Kidney (tissue), 14 donors: Measurements from ENCODE around the gene ALKBH5. TPM values are rescaled to one million over a fixed set of nuclear protein-coding genes. Genes with fewer than 3 reads are reported as not detected.

Source experiments
- DNase-seq, 5 donors: peaks; one replicate each; pipeline ENCODE4 v3.0.0-alpha.2; 2013 to 2020
- FAIRE-seq: peaks from 2 replicates; lab custom pipeline; 2012; peaks lifted over from hg19 to GRCh38; lab: Jason Lieb, UNC
- H3K27ac ChIP-seq, 2 donors: one replicate each; pipeline ENCODE4 v1.7.0; 2013; ENCODE audit warnings: low read depth in 2 of 2, low read length in 2 of 2, inconsistent platforms in 1 of 2
- H3K27me3 ChIP-seq: one replicate; pipeline ENCODE4 v1.7.1; 2013; ENCODE audit warnings: low read length, inconsistent platforms; ENCODE audit not compliant: control insufficient read depth, insufficient read depth
- H3K36me3 ChIP-seq, 3 donors: one replicate each; pipeline versions ENCODE4 v1.7.0 to v1.7.1; 2013; ENCODE audit warnings: low read length in 3 of 3, control low read depth in 1 of 3, inconsistent platforms in 1 of 3; ENCODE audit not compliant: insufficient read depth in 3 of 3, control insufficient read depth in 2 of 3
- H3K4me1 ChIP-seq, 3 donors: one replicate each; pipeline versions ENCODE4 v1.7.0 to v1.7.1; 2013; ENCODE audit warnings: low read length in 3 of 3, inconsistent platforms in 1 of 3, low read depth in 1 of 3; ENCODE audit not compliant: control insufficient read depth in 2 of 3, insufficient read depth in 2 of 3
- H3K4me3 ChIP-seq, 3 donors: one replicate each; pipeline versions ENCODE4 v1.7.0 to v1.8.1; 2013; ENCODE audit warnings: low read length in 3 of 3, control low read depth in 1 of 3, inconsistent platforms in 1 of 3
- H3K9ac ChIP-seq, 3 donors: one replicate each; pipeline versions ENCODE4 v1.7.0 to v1.7.1; 2013; ENCODE audit warnings: low read length in 3 of 3, control low read depth in 1 of 3, inconsistent platforms in 1 of 3
- H3K9me3 ChIP-seq, 3 donors: one replicate each; pipeline versions ENCODE4 v1.7.0 to v1.7.1; 2013; ENCODE audit warnings: low read length in 3 of 3, control low read depth in 1 of 3, inconsistent platforms in 1 of 3; ENCODE audit not compliant: control insufficient read depth in 2 of 3, insufficient read depth in 1 of 3
- intact Hi-C: fragments of 100-400 bp; cut with DNase I; formaldehyde crosslinking; loops from one replicate; pipeline ENCODE4 v1.11.1; 2022
- polyA plus RNA-seq: library from polyadenylated mRNA; stranded (reverse); fragments of 350-450 nt; fragmentation: Illumina TruSeq; extraction: RNeasy Lipid Tissue Mini Kit (QIAGEN cat#74804); gene quantifications from one replicate; pipeline ENCODE4 v1.2.3, GENCODE V29; 2014; ENCODE audit warnings: low read depth, low replicate concordance; ENCODE audit not compliant: insufficient read depth
- total RNA-seq: library from RNA; stranded (reverse); fragmentation: NEBNext Ultra II Directional; extraction: Animal tissue kit (Norgen Biotek cat#: 25700); gene quantifications from one replicate; pipeline ENCODE4 v1.2.1, GENCODE V29; 2021
- TF ChIP-seq, protein P1 (sequence below): IDR thresholded peaks from 3 replicates; pipeline ENCODE4 v1.5.1; 2012; ENCODE audit warnings: mild to moderate bottlenecking, moderate library complexity, borderline replicate concordance; ENCODE audit not compliant: insufficient read depth; ENCODE audit errors: extremely low read depth
- donor health status: control.
- donor health status: control.
- donor health status: control.
- donor health status: control.
- donor health status: control.
- donor health status: DM: yes; HTN: yes; CAD: no.
- donor health status: Normal renal cell carcinoma (clear cell type).

ALKBH5 gene
- total and polyA plus RNA-seq, 2 donors from 2014 or later = 67.1 to 94.4 TPM

DNA sequence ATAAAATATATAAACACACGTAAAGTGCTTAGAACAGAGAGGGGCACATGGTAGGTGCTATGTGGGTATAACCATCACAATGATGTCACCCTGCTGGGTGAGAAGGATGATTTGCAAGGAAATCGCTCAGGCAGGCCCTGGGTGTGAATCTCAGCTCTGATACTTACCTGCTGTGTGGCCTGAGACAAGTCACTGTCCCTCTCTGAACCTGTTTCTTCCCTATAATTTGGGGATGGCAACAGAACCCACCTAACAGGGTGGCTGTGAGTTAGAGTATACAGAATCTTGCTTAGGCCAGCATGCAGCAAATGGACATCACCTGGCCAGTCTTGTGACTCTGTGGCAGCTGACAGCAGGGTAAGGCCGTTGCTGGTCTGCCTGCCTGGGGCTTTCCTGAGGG, 36.6 kb upstream of the ALKBH5 start:
- H3K36me3 ChIP-seq = no peaks in the 10 kb centered on the region
- H3K9me3 ChIP-seq = no peaks in the 10 kb centered on the region
- intact Hi-C loops = no loop called here
- H3K4me1 ChIP-seq = peaks cover 0 to 3% (median 0%) of the 10 kb centered on the region in 3 donors
- TF ChIP-seq, protein P1, sequence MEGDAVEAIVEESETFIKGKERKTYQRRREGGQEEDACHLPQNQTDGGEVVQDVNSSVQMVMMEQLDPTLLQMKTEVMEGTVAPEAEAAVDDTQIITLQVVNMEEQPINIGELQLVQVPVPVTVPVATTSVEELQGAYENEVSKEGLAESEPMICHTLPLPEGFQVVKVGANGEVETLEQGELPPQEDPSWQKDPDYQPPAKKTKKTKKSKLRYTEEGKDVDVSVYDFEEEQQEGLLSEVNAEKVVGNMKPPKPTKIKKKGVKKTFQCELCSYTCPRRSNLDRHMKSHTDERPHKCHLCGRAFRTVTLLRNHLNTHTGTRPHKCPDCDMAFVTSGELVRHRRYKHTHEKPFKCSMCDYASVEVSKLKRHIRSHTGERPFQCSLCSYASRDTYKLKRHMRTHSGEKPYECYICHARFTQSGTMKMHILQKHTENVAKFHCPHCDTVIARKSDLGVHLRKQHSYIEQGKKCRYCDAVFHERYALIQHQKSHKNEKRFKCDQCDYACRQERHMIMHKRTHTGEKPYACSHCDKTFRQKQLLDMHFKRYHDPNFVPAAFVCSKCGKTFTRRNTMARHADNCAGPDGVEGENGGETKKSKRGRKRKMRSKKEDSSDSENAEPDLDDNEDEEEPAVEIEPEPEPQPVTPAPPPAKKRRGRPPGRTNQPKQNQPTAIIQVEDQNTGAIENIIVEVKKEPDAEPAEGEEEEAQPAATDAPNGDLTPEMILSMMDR = no peak
- H3K27ac ChIP-seq = no peak overlapping the region
- FAIRE-seq (no peak), DNase-seq (no peak)
- H3K27me3 ChIP-seq = no peaks in the 10 kb centered on the region
- no peak overlapping the region for H3K9ac ChIP-seq
- H3K4me3 ChIP-seq = no peak overlapping the region

DNA sequence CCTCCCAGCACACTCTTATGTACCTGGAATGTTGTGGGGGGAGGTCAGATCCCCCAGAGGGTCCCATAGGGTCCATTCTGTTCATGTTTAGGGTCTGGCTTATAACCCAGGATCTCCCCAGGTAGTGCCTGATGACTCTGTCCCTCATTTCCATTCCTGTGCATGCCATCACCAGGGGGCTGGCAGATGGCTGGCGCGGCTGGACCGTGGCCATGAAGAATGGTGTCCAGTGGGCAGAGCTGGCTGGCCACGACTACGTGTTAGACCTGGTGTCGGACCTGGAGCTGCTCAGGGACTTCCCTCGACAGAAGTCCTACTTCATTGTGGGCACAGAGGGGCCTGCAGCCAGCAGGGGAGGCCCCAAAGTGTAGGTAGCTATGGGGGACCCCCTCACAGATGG, 35.0 kb upstream of the ALKBH5 start:
- Histone ChIP-seq H3K4me3 (no peak overlapping the region), H3K27me3 (no peaks in the 10 kb centered on the region), H3K36me3 (no peaks in the 10 kb centered on the region), H3K4me1 (peaks cover 0 to 5% (median 3%) of the 10 kb centered on the region in 3 donors), H3K9me3 (no peaks in the 10 kb centered on the region), H3K27ac (no peak overlapping the region), H3K9ac (no peak overlapping the region)
- FAIRE-seq = no peak
- no peak for DNase-seq
- TF ChIP-seq, protein P1 = no peak
- intact Hi-C loops = no loop called here

DNA sequence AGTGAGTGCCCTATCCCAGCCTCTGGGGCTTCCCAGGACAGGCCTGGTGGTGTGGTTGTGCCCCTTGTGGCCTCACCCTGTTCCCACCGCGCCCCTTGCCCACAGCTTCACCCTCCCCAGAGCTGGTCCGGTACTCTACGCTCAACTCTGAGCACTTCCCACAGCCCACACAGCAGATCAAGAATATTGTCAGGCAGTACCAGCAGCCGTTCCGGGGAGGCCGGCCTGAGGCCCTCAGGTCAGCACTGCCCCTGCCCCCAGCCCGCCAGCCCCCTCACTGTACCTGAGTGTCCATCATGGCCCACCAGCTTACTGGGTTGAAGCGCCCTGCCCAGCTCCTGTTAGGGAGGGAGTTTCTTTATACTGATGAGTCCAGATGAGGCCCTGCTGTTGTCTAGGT, 32.3 kb upstream of the ALKBH5 start:
- Histone ChIP-seq H3K9ac (no peak overlapping the region), H3K36me3 (no peaks in the 10 kb centered on the region), H3K27me3 (no peaks in the 10 kb centered on the region), H3K27ac (no peak overlapping the region), H3K9me3 (no peaks in the 10 kb centered on the region), H3K4me3 (no peak overlapping the region), H3K4me1 (peaks cover 0 to 8% (median 3%) of the 10 kb centered on the region in 3 donors)
- DNase-seq (no peak), FAIRE-seq (no peak)
- TF ChIP-seq, protein P1 = no peak
- intact Hi-C loops = no loop called here

DNA sequence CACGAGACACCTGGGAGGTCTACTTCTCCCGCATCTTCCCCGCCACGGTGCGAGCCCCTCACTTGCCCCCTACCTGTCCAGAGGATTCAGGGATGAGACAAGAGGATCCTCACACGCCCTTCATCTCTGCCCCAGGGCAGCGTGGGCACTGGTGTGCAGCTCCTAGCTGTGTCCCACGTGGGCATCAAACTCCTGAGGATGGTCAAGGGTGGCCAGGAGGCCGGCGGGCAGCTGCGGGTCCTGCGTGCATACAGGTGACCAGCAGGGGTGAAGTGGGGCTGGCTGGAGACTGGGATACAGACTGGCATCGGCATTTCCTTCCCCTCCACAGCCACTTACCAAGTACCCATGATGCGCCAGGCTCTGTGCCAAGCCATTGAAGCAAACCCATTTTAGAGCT, 28.4 kb upstream of the ALKBH5 start:
- no peak overlapping the region for H3K9ac ChIP-seq
- H3K4me1 ChIP-seq = peaks cover 0 to 12% (median 0%) of the 10 kb centered on the region in 3 donors
- TF ChIP-seq, protein P1 = no peak
- DNase-seq = no peak
- no peak for FAIRE-seq
- H3K27me3 ChIP-seq = no peaks in the 10 kb centered on the region
- no peak overlapping the region for H3K4me3 ChIP-seq
- no peaks in the 10 kb centered on the region for H3K36me3 ChIP-seq
- H3K27ac ChIP-seq = no peak overlapping the region
- intact Hi-C loops = no loop called here
- H3K9me3 ChIP-seq = no peaks in the 10 kb centered on the region
